ENCODE measurements around the gene WIPI1.

The WIPI1 gene

GRCh38 chr17:68452724-68453290 is 4.5 kb downstream of the WIPI1 start:
- Histone ChIP-seq H3K79me2 (ENCODE audit: control insufficient read depth, low read length) (no peaks in the 10 kb centered on the region), H3K27ac (ENCODE audit: low read depth, low read length) (no peak overlapping the region), H3F3A (ENCODE audit: control insufficient read depth, insufficient read depth) (no peaks in the 10 kb centered on the region), H3K27me3 (ENCODE audit: control insufficient read depth, low read length) (no peaks in the 10 kb centered on the region), H3K4me3 (ENCODE audit: low read length) (no peak overlapping the region), H3K36me3 (ENCODE audit: control insufficient read depth, low read length) (no peaks in the 10 kb centered on the region), H3K4me1 (ENCODE audit: control insufficient read depth, low read length) (peaks cover 11% of the 10 kb centered on the region), H4K20me1 (ENCODE audit: control insufficient read depth, insufficient read depth, low read depth, low read length) (no peaks in the 10 kb centered on the region), H3K9me2 (replicated peaks; ENCODE audit: control insufficient read depth, low read length) (no peaks in the 10 kb centered on the region), H3K4me2 (ENCODE audit: low read length) (no peak overlapping the region), H3K9me3 (ENCODE audit: control insufficient read depth, insufficient read depth, low read length) (no peaks in the 10 kb centered on the region)
- TF ChIP-seq, protein P1, sequence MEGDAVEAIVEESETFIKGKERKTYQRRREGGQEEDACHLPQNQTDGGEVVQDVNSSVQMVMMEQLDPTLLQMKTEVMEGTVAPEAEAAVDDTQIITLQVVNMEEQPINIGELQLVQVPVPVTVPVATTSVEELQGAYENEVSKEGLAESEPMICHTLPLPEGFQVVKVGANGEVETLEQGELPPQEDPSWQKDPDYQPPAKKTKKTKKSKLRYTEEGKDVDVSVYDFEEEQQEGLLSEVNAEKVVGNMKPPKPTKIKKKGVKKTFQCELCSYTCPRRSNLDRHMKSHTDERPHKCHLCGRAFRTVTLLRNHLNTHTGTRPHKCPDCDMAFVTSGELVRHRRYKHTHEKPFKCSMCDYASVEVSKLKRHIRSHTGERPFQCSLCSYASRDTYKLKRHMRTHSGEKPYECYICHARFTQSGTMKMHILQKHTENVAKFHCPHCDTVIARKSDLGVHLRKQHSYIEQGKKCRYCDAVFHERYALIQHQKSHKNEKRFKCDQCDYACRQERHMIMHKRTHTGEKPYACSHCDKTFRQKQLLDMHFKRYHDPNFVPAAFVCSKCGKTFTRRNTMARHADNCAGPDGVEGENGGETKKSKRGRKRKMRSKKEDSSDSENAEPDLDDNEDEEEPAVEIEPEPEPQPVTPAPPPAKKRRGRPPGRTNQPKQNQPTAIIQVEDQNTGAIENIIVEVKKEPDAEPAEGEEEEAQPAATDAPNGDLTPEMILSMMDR (IDR thresholded peaks at IDR 0.05; ENCODE audit: low read depth, low read length, poor library complexity, severe bottlenecking) = no peak
- TF ChIP-seq EZH2phosphoT487 (IDR thresholded peaks at IDR 0.05; ENCODE audit: borderline replicate concordance, low read length) = no peak

DNA sequence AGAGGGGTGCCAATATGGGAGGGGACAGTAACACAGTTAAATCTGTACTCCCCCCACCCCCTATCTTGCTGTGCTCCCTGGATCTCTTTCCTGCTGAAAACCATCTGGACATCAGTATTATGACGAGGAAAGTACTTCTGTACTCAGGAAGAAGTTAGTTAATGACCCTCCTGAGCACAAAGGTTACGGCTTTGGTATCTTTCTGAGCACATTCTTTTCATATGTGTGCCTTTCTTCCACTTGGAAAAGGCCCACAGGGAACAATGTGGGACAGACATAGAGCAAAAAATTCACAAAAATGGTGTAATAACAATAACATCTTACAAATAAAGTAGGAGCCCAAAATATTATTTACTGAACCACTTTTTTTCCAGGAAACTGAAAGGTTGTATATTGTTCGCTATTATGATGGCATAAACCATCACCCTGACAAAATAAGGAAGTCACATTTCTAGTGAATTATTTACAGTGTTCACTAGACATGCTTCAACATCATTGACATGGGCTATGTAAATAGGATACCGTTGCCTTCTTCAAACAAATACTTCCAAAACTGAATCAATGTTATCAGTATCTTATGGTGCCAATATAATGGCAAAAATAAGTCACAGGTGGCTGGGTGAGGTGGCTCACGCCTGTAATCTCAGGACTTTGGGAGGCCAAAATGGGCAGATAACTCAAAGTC is 5.5 kb downstream of the WIPI1 start:
- Histone ChIP-seq H3K36me3 (ENCODE audit: control insufficient read depth, low read length) (no peaks in the 10 kb centered on the region), H3K9me3 (ENCODE audit: control insufficient read depth, insufficient read depth, low read length) (no peaks in the 10 kb centered on the region), H3K79me2 (ENCODE audit: control insufficient read depth, low read length) (no peaks in the 10 kb centered on the region), H3K4me1 (ENCODE audit: control insufficient read depth, low read length) (peaks cover 9% of the 10 kb centered on the region), H3K27ac (ENCODE audit: low read depth, low read length) (no peak overlapping the region), H3F3A (ENCODE audit: control insufficient read depth, insufficient read depth) (no peaks in the 10 kb centered on the region), H4K20me1 (ENCODE audit: control insufficient read depth, insufficient read depth, low read depth, low read length) (no peaks in the 10 kb centered on the region), H3K27me3 (ENCODE audit: control insufficient read depth, low read length) (no peaks in the 10 kb centered on the region), H3K9me2 (replicated peaks; ENCODE audit: control insufficient read depth, low read length) (no peaks in the 10 kb centered on the region), H3K4me2 (ENCODE audit: low read length) (no peak overlapping the region), H3K4me3 (ENCODE audit: low read length) (no peak overlapping the region)
- TF ChIP-seq, protein P1 (IDR thresholded peaks at IDR 0.05; ENCODE audit: low read depth, low read length, poor library complexity, severe bottlenecking) = no peak
- no peak for TF ChIP-seq EZH2phosphoT487 (IDR thresholded peaks at IDR 0.05; ENCODE audit: borderline replicate concordance, low read length)

- Histone ChIP-seq H3K79me2 (ENCODE audit: control insufficient read depth, low read length) (no peaks in the 10 kb centered on the region), H3K36me3 (ENCODE audit: control insufficient read depth, low read length) (no peaks in the 10 kb centered on the region), H3K9me2 (replicated peaks; ENCODE audit: control insufficient read depth, low read length) (no peaks in the 10 kb centered on the region), H3F3A (ENCODE audit: control insufficient read depth, insufficient read depth) (no peaks in the 10 kb centered on the region), H4K20me1 (ENCODE audit: control insufficient read depth, insufficient read depth, low read depth, low read length) (no peaks in the 10 kb centered on the region), H3K4me2 (ENCODE audit: low read length) (no peak overlapping the region), H3K4me1 (ENCODE audit: control insufficient read depth, low read length) (0 out of 2 replicates have a peak, but pooled peaks cover 5% of the 10 kb centered on the region), H3K27ac (ENCODE audit: low read depth, low read length) (no peak overlapping the region), H3K4me3 (ENCODE audit: low read length) (no peak overlapping the region), H3K27me3 (ENCODE audit: control insufficient read depth, low read length) (no peaks in the 10 kb centered on the region), H3K9me3 (ENCODE audit: control insufficient read depth, insufficient read depth, low read length) (no peaks in the 10 kb centered on the region)
- TF ChIP-seq EZH2phosphoT487 (IDR thresholded peaks at IDR 0.05; ENCODE audit: borderline replicate concordance, low read length) = no peak
- TF ChIP-seq, protein P1 (IDR thresholded peaks at IDR 0.05; ENCODE audit: low read depth, low read length, poor library complexity, severe bottlenecking) = no peak
These were observed 6.5 kb downstream of the WIPI1 start for GRCh38 chr17:68450801-68451200.

Measured in DOHH2 (cell line).